Adipose tissue (tissue), 3 donors: ENCODE data around the gene RANGAP1. TPM values are rescaled to one million over a fixed set of nuclear protein-coding genes. Genes with fewer than 3 reads are reported as not detected.

Source experiments
- H3K27ac ChIP-seq: one replicate; pipeline ENCODE4 v1.5.1; 2013; ENCODE audit warnings: low read depth, low read length
- WGBS, 3 donors: extraction: QIAGEN DNeasy Blood & Tissue Kit; methylation state at CpG; one replicate each; pipeline ENCODE4 v1.1.7; 2013; 5-methylcytosine and 5-hydroxymethylcytosine counted together
- polyA plus RNA-seq, 3 donors: library from polyadenylated mRNA; stranded (reverse); fragments of 200-250 nt; gene quantifications; one replicate each; pipeline ENCODE4 v1.2.3, GENCODE V29; 2013
- donor health status: healthy with polysubstance abuse.
- donor health status: Bipolar disorder and iron deficiency.
- donor health status: healthy.

The RANGAP1 gene
- 10 to 100 TPM; 23.8 to 34.3 (median 33.1) TPM for polyA plus RNA-seq

GRCh38 chr22:41285820-41286638, at the start of gene RANGAP1:
Gene RANGAP1, minus strand, starts transcription at chr22:41286187. Its CDS starts 5,143 bp downstream, at chr22:41281044.
- WGBS, 3 donors: 0 to 1% (median 0%) methylated on average over 75 to 77 of the region's 77 CpGs
- H3K27ac ChIP-seq: no peak within 1 kb of the TSS

DNA sequence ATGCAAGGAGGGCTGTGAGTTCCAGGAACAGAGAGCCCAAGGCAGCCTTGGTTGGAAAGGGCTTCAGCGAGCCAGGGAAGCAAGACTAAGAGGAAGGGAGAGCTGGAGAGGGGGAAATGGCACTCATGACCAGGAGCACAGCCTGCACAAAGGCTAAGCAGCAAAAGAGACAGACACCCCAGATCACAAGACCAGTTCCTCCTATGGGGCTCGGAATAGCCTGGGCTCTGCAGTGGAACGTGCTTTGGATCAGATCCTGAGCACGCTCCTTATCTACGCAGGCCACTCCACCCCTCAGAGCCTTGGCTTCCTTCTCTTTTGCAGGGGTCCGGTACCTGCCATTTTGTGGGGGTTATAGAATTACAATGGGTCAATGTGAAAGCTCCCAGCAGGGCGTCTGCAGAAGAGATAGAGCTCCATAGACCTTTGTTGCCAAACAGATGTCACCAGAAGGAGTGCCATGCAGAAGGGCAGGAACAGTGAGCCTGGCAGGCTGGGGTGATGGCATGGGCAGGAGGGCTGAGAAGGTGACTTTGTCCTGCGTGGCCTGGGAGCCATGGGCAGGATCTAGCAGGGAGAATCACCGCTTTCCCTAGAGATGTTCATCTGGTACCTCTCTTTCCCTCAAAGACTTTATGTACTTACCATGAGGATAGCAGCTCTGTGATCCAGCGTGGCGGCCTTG, 49.1 kb upstream of the RANGAP1 start:
- 91 to 97% (median 97%) methylated on average over 11 of the region's 11 CpGs for WGBS, 3 donors
- no peak overlapping the region for H3K27ac ChIP-seq

GRCh38 chr22:41334215-41334614, 48.2 kb upstream of the RANGAP1 start:
- 49 to 90% (median 85%) methylated on average over 3 of the region's 3 CpGs for WGBS, 3 donors
- no peak overlapping the region for H3K27ac ChIP-seq

DNA sequence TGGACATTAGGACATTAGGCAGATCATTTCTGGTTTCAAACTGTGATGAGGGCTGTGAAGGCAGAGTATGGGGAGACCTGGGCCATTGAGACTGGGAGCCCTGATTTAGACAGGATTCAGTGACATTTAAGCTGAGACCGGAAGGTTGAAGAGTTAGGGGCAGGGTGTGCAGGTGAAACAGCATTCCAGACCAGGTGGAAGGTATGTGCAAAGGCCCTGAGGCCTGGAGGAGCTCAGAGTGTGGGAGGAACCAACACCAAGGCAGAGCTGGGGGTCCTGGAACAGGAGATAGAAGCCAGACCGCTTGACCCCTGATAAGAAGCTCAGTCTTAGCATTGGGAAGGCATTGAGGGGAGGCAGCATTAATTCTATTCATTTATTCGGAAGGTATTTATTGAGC, 47.8 kb upstream of the RANGAP1 start:
- WGBS, 3 donors: 94 to 100% (median 96%) methylated on average over 3 of the region's 3 CpGs

GRCh38 chr22:41332217-41332939, 46.4 kb upstream of the RANGAP1 start:
- no peak overlapping the region for H3K27ac ChIP-seq
- 88 to 90% (median 90%) methylated on average over 15 of the region's 15 CpGs for WGBS, 3 donors

More for the DNA sequence above, 47.8 kb upstream of the RANGAP1 start:
- H3K27ac ChIP-seq: no peak overlapping the region

GRCh38 chr22:41330169-41330568, 44.2 kb upstream of the RANGAP1 start:
- H3K27ac ChIP-seq: no peak overlapping the region
- 94 to 95% (median 95%) methylated on average over 7 of the region's 7 CpGs for WGBS, 3 donors

DNA sequence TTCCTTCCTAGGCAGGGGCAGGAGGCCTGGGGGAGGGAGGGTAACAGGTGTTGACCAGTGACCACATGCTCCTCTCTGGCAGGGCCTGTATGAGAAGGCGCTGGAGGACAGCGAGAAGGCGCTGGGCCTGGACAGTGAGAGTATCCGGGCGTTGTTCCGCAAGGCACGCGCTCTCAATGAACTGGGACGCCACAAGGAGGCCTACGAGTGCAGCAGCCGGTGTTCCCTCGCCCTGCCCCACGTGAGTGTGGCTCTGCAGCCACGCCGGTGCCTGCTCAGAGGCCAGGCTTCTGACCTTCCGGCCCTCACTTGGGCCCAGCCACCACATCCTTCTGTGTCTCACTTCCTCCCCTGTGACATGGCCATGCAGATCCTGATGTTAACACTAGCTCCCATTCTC, 41.1 kb upstream of the RANGAP1 start:
- WGBS, 3 donors: 82 to 96% (median 86%) methylated on average over 15 to 16 of the region's 16 CpGs

GRCh38 chr22:41324821-41325528, 39.0 kb upstream of the RANGAP1 start:
- 95 to 98% (median 95%) methylated on average over 4 to 5 of the region's 5 CpGs for WGBS, 3 donors
- H3K27ac ChIP-seq: no peak overlapping the region

More for the DNA sequence above, 41.1 kb upstream of the RANGAP1 start:
- H3K27ac ChIP-seq: no peak overlapping the region

GRCh38 chr22:41320416-41321240, 34.6 kb upstream of the RANGAP1 start:
- WGBS, 3 donors: 88 to 92% (median 90%) methylated on average over 16 of the region's 16 CpGs
- no peak overlapping the region for H3K27ac ChIP-seq

DNA sequence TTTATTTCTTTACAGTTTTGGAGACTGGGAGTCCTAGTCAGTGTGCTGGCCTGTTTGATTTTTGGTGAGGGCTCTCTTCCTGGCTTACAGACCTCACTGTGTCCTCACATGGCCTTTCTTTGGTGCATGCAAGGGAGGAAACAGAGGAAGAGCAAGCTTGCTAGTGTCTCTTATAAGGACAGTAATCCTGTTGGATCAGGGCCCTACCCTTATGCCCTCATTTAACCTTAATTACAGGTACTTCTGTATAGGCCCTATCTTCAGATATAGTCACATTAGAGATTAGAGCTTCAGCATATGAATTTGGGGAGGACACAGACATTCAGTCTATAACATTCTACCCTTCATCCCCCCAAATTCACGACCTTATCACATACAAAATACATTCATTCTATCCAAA, 29.6 kb upstream of the RANGAP1 start:
- H3K27ac ChIP-seq: no peak overlapping the region
- WGBS, 3 donors: 72 to 84% (median 81%) methylated on average over 1 of the region's 1 CpG

DNA sequence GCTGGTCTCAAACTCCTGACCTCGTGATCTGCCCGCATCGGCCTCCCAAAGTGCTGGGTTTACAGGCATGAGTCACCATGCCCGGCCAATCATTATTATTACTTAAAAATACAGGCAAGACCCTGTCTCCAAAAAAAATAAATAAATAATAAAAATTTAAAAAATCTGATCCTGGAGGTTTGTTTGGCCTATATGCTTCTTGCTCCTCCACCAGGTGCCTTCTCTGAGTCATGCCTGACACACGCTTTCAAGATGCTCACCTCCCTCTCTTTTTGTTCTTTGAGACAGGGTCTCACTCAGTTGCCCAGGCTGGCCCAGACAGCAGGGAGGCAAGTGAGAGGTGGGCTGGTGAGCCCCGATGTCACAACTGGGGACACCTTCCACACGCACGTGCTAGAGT, 28.8 kb upstream of the RANGAP1 start:
- WGBS, 3 donors: 96 to 97% (median 97%) methylated on average over 8 of the region's 8 CpGs
- no peak overlapping the region for H3K27ac ChIP-seq

- no peak overlapping the region for H3K27ac ChIP-seq
- 87 to 92% (median 92%) methylated on average over 5 of the region's 5 CpGs for WGBS, 3 donors
Observed at GRCh38 chr22:41311487-41311886, 25.5 kb upstream of the RANGAP1 start.

DNA sequence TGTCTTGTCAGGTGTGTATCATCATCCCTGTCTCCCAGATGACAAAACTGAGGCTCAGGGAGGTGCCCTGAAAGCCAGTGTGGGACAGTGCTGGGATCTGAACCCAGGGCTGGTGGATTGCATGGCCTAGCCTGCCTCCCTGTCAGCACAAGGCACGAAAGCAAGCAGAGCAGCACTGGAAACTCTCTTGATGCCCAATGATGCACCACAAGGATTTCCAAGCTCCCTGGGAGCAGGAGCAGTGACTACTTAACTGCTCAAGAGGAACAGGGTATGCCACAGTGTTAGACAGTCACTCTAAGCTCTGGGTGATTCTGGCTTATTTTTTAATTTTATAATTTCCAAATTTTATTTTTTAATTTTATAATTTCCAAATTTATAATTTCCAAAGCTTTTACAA, 24.3 kb upstream of the RANGAP1 start:
- WGBS, 3 donors: 73 to 94% (median 83%) methylated on average over 1 of the region's 1 CpG
- no peak overlapping the region for H3K27ac ChIP-seq

DNA sequence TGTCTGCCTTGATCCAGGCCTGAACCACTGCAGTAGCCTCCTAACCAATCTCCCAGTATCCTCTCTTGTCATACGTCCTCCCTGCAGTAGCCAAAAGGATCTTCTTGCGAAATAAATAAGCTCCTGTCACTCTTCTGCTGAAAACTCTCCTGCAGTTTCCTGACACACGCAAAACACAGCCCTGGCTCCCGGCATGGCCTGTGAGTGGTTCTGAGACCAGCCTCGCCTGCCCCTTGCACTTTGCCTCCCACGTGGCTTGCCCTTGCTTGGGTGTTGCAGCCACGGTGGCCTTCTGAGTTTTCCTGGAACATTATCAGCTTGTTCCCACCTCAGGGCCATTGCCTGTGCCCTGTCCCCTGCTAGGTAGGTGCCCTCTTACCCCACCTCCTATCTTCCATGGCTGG, 22.6 kb upstream of the RANGAP1 start:
- WGBS, 3 donors: 40 to 56% (median 47%) methylated on average over 7 of the region's 7 CpGs
- H3K27ac ChIP-seq: no peak overlapping the region

- no peak overlapping the region for H3K27ac ChIP-seq
- WGBS, 3 donors: 54 to 79% (median 60%) methylated on average over 3 of the region's 3 CpGs
Observed at GRCh38 chr22:41308054-41308453, 22.1 kb upstream of the RANGAP1 start.

DNA sequence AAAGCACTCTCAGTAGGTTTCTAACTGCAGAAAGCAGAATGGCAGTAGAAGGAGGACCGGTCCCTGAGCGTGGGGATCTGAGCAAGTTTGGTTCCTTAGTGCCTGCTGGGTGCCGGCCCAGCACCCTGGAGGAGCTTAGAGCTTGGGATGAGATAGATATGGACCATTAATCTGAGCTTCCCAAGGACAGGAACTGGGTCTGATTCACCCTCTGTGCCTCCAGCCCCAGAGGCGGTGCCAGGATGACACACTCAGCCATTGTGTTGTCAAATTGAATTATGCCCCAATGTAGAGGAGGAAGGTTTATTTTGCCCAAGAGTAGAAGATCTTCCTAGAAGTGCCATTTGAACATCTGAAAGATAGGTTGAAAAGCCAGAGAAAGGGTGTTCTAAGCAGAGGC, 19.7 kb upstream of the RANGAP1 start:
- H3K27ac ChIP-seq: no peak overlapping the region
- WGBS, 3 donors: 82 to 88% (median 87%) methylated on average over 4 of the region's 4 CpGs

DNA sequence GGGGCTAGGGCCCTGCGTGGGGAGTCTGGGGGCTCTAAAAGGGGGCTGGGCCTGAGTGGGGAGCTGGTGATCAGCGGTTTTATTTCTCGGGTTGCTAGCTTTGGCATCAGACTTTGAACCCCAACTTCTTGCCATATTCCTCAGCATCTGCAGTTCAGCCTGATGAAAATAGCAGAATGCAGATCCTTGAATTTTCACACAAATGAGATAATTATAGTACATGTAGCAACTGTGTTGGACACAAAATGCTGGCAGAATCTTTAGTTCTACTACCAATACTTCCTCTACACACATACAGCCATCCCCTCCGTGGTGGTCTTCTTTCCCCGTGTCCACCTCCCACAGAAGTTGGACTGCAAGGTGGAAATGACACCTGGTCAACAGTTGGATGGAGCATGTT, 16.8 kb upstream of the RANGAP1 start:
- H3K27ac ChIP-seq: peak overlapping the region; percentile 62
- 6 to 7% (median 6%) methylated on average over 5 of the region's 5 CpGs for WGBS, 3 donors
